AG04449 (cell line): ENCODE measurements around the gene KCNQ1.

ENCODE experiments used
- CTCF ChIA-PET: fragments of 350-600 bp; formaldehyde crosslinking; extraction: SDS; loops from one replicate; lab custom pipeline; 2021; ENCODE audit warnings: antibody characterized with exemption; lab: Yijun Ruan, JAX
- POLR2A ChIA-PET: fragments of 400-600, 350-600 bp; formaldehyde crosslinking; extraction: SDS; loops from one replicate; lab custom pipeline; 2020; ENCODE audit warnings: antibody characterized with exemption, inconsistent platforms; lab: Yijun Ruan, JAX
- DNase-seq: peaks from one replicate; pipeline ENCODE4 v3.0.0-alpha.2; 2010; ENCODE audit warnings: low read depth, low spot score
- H3K4me3 ChIP-seq: 2 replicates; pipeline ENCODE4 v1.5.1; 2011; ENCODE audit warnings: low read depth, mild to moderate bottlenecking, control low read depth, low read length
- CTCF ChIP-seq: IDR thresholded peaks from one replicate; pipeline ENCODE4 v1.5.1; 2011; ENCODE audit warnings: mild to moderate bottlenecking, moderate library complexity, low read length, control low read depth, inconsistent platforms; ENCODE audit not compliant: insufficient read depth; ENCODE audit errors: missing control alignments

KCNQ1 gene

GRCh38 chr11:2724104-2724503 lies 279.3 kb downstream of the KCNQ1 start:
- H3K4me3 ChIP-seq: no peak overlapping the region
- TF ChIP-seq CTCF: no peak
- CTCF ChIA-PET: no interaction called here
- POLR2A ChIA-PET: no interaction called here
- DNase-seq: no peak

GRCh38 chr11:2724653-2725367 lies 280.0 kb downstream of the KCNQ1 start:
- no peak overlapping the region for H3K4me3 ChIP-seq
- DNase-seq: no peak
- POLR2A ChIA-PET: no interaction called here
- TF ChIP-seq CTCF: no peak
- CTCF ChIA-PET: interaction anchor here (1.5 kb wide), 1 partner anchor 163 kb away, joined by 4 read pairs; no protein-coding TSS in a partner anchor

GRCh38 chr11:2725368-2726300 lies 280.8 kb downstream of the KCNQ1 start:
- no peak overlapping the region for H3K4me3 ChIP-seq
- no peak for TF ChIP-seq CTCF
- ChIA-PET CTCF (interaction anchor here (1.5 kb wide), 1 partner anchor 163 kb away, joined by 4 read pairs; no protein-coding TSS in a partner anchor), POLR2A (no interaction called here)
- no peak for DNase-seq

- no peak for DNase-seq
- POLR2A ChIA-PET: no interaction called here
- H3K4me3 ChIP-seq: no peak overlapping the region
- CTCF ChIA-PET: no interaction called here
- no peak for TF ChIP-seq CTCF
These were observed 282.2 kb downstream of the KCNQ1 start for GRCh38 chr11:2726964-2727363.

- no peak for TF ChIP-seq CTCF
- ChIA-PET POLR2A (interaction anchor here (0.6 kb wide), 1 partner anchor 24 kb away, joined by 3 read pairs; no protein-coding TSS in a partner anchor), CTCF (no interaction called here)
- H3K4me3 ChIP-seq: no peak overlapping the region
- DNase-seq: no peak
These were observed 283.4 kb downstream of the KCNQ1 start for GRCh38 chr11:2728128-2728662.
